Measurements from ENCODE around the gene SVIL.
"Not testable (repeated sequence)": the region's sequence is repeated elsewhere in the genome, so short reads cannot be mapped to it uniquely, and the experiment has no call there.

GRCh38 chr10:29553116-29553515, 81.7 kb downstream of the SVIL start:
- TF ChIP-seq CTCF (conservative IDR thresholded peaks at IDR 0.05 in 1 of 2, IDR thresholded peaks at IDR 0.05 in 1 of 2; ENCODE audit: low read depth in 1 of 2, low read length in 2 of 2); EZH2 (IDR thresholded peaks at IDR 0.05; ENCODE audit: low read length, missing control alignments): not testable (repeated sequence)

All from fibroblast of lung (primary cell).